K562 (cell line): ENCODE data around the gene PPFIBP2. TPM values are rescaled to one million over a fixed set of nuclear protein-coding genes. Genes with fewer than 3 reads are reported as not detected.

Experiments used
- ATAC-seq: fragments of 200-7000 bp; cut with Tn5 transposase; 3 replicates; pipeline ENCODE4 v1.9.1; 2020; ENCODE audit warnings: moderate library complexity
- BruUV-seq: library from RNA; stranded (reverse); fragments of 400-500 nt; replicated peaks from 2 replicates; lab custom pipeline; 2021; lab: Mats Ljungman, UMichigan
- CTCF ChIA-PET: fragments of 300-600 bp; formaldehyde crosslinking; extraction: SDS; loops from one replicate; lab custom pipeline; 2021; ENCODE audit warnings: low intra/inter-chr PET ratio; lab: Yijun Ruan, JAX
- POLR2A ChIA-PET: fragments of 300-600, 350-650 bp; sonication (Branson Sonifier 250); formaldehyde crosslinking; extraction: SDS; loops from one replicate; lab custom pipeline; 2021; ENCODE audit warnings: antibody characterized with exemption, inconsistent platforms; lab: Yijun Ruan, JAX
- DNase-seq, 4 experiments: peaks; one replicate each; pipeline versions ENCODE4 v3.0.0 to v3.0.0-alpha.2; 2011 to 2018; ENCODE audit warnings: low spot score in 3 of 4, mixed read lengths in 3 of 4; ENCODE audit errors: extremely low read depth in 1 of 4
- FAIRE-seq: peaks from 2 replicates; lab custom pipeline; 2011; peaks lifted over from hg19 to GRCh38; lab: Jason Lieb, UNC
- H2AFZ ChIP-seq: 2 replicates; pipeline ENCODE4 v1.6.0; 2011; ENCODE audit warnings: low read depth, low read length, control low read depth, inconsistent platforms
- H3K27ac ChIP-seq: fragments of 200-600 bp; 3 replicates; pipeline ENCODE4 v1.8.0; 2011; ENCODE audit warnings: low read depth, mild to moderate bottlenecking, control low read depth, inconsistent platforms, low read length, moderate library complexity, mixed read lengths; ENCODE audit errors: extremely low read depth
- H3K27me3 ChIP-seq, 2 experiments: fragments of 300-600 bp in 1 of 2; 2 replicates in 1 of 2; 3 replicates in 1 of 2; pipeline versions ENCODE4 v1.6.0 to v1.8.0; 2011; ENCODE audit warnings: inconsistent platforms in 2 of 2, low read length in 2 of 2, mild to moderate bottlenecking in 1 of 2, mixed read lengths in 1 of 2, moderate library complexity in 1 of 2; ENCODE audit not compliant: control insufficient read depth in 2 of 2, insufficient read depth in 2 of 2
- H3K36me3 ChIP-seq: fragments of 300-600 bp; 3 replicates; pipeline ENCODE4 v1.8.0; 2011; ENCODE audit warnings: mild to moderate bottlenecking, low read length, inconsistent platforms; ENCODE audit not compliant: control insufficient read depth, insufficient read depth
- H3K4me1 ChIP-seq, 2 experiments: fragments of 200-600 bp in 1 of 2; replicated peaks in 1 of 2; 2 replicates in 1 of 2; 3 replicates in 1 of 2; pipeline versions ENCODE4 v1.5.1 to v1.8.0; 2011; ENCODE audit warnings: inconsistent platforms in 2 of 2, low read length in 2 of 2, mild to moderate bottlenecking in 1 of 2, mixed read lengths in 1 of 2, moderate library complexity in 1 of 2; ENCODE audit not compliant: control insufficient read depth in 2 of 2, insufficient read depth in 2 of 2
- H3K4me2 ChIP-seq: 2 replicates; pipeline ENCODE4 v1.6.1; 2011; ENCODE audit warnings: low read length, control low read depth, inconsistent platforms, mixed read lengths; ENCODE audit not compliant: insufficient read depth
- H3K4me3 ChIP-seq: fragments of 200-600 bp; sonication (generic), shearing (Covaris generic); 2 replicates; pipeline ENCODE4 v1.5.1; 2016; ENCODE audit warnings: control low read depth, inconsistent platforms
- H3K79me2 ChIP-seq: fragments of 200-600 bp; 3 replicates; pipeline ENCODE4 v1.8.0; 2011; ENCODE audit warnings: low read length, inconsistent platforms; ENCODE audit not compliant: control insufficient read depth, insufficient read depth
- H3K9ac ChIP-seq, 2 experiments: 2 replicates each; pipeline versions ENCODE4 v1.6.0 to v1.6.1; 2011; ENCODE audit warnings: low read depth in 2 of 2, low read length in 2 of 2, control low read depth in 1 of 2, inconsistent platforms in 1 of 2, mild to moderate bottlenecking in 1 of 2, mixed read lengths in 1 of 2; ENCODE audit not compliant: insufficient read depth in 1 of 2
- H3K9me1 ChIP-seq: one replicate; pipeline ENCODE4 v1.6.0; 2011; ENCODE audit warnings: inconsistent platforms, mild to moderate bottlenecking, low read length, moderate library complexity; ENCODE audit not compliant: control insufficient read depth, insufficient read depth
- H3K9me3 ChIP-seq: replicated peaks from 2 replicates; pipeline ENCODE4 v1.5.1; 2011; ENCODE audit warnings: low read depth, low read length, inconsistent platforms; ENCODE audit not compliant: control insufficient read depth, insufficient read depth
- H4K20me1 ChIP-seq: replicated peaks from 2 replicates; pipeline ENCODE4 v1.6.1; 2011; ENCODE audit warnings: low read length, inconsistent platforms, mixed read lengths; ENCODE audit not compliant: control insufficient read depth, insufficient read depth
- AFF4 ChIP-seq: sonication (generic); formaldehyde crosslinking; IDR thresholded peaks from 2 replicates; pipeline ENCODE4 v1.8.0; 2023; ENCODE audit warnings: mild to moderate bottlenecking, missing genetic modification reagents
- CEBPB ChIP-seq: fragments of 450-650 bp; IDR thresholded peaks from 2 replicates; pipeline ENCODE4 v1.6.1; 2016; ENCODE audit warnings: missing genetic modification characterization, missing compliant biosample characterization
- CEBPG ChIP-seq, 3 experiments: fragments of 200-800 bp in 1 of 3; sonication (Bioruptor generic) in 1 of 3; sonication (generic) in 1 of 3; formaldehyde crosslinking in 1 of 3; IDR thresholded peaks in 2 of 3; conservative IDR thresholded peaks in 1 of 3; 2 replicates each; pipeline versions ENCODE4 v1.6.1 to v1.8.0; 2016 to 2022; ENCODE audit warnings: missing compliant biosample characterization in 2 of 3, missing genetic modification characterization in 2 of 3, mild to moderate bottlenecking in 1 of 3, missing genetic modification reagents in 1 of 3
- GABPA ChIP-seq: fragments of 200-800 bp; sonication (Bioruptor generic); conservative IDR thresholded peaks from 2 replicates; pipeline ENCODE4 v1.6.1; 2016; ENCODE audit warnings: low read depth, missing genetic modification characterization, missing compliant biosample characterization
- KAT7 ChIP-seq: sonication (generic); formaldehyde crosslinking; IDR thresholded peaks from 2 replicates; pipeline ENCODE4 v1.8.0; 2022; ENCODE audit warnings: missing genetic modification reagents, mild to moderate bottlenecking, borderline replicate concordance
- RBM14 ChIP-seq: fragments of 200-400 bp; formaldehyde crosslinking; IDR thresholded peaks from 2 replicates; pipeline ENCODE4 v1.6.1; 2018; ENCODE audit warnings: low read depth, mild to moderate bottlenecking, low read length, moderate library complexity, borderline replicate concordance; ENCODE audit not compliant: insufficient read depth
- STAT6 ChIP-seq: sonication (generic); formaldehyde crosslinking; IDR thresholded peaks from 2 replicates; pipeline ENCODE4 v1.8.1; 2023; ENCODE audit warnings: mild to moderate bottlenecking, missing genetic modification reagents
- THAP7 ChIP-seq: fragments of 250-450 bp; sonication (Bioruptor Pico); IDR thresholded peaks from 2 replicates; pipeline ENCODE4 v1.5.0; 2021
- ZNF696 ChIP-seq: fragments of 250-450 bp; sonication (Bioruptor Pico); conservative IDR thresholded peaks from 2 replicates; pipeline ENCODE4 v1.4.0; 2020; ENCODE audit warnings: mild to moderate bottlenecking, moderate library complexity
- WGBS: fragments of 100-300 bp; shearing (Covaris generic); methylation state at CpG from one replicate; pipeline ENCODE4 v1.1.6; 2016; ENCODE audit warnings: low coverage, mixed read lengths; ENCODE audit not compliant: insufficient coverage; ENCODE audit errors: missing lambda C conversion rate; 5-methylcytosine and 5-hydroxymethylcytosine counted together
- in situ Hi-C: fragments of 300-500 bp; cut with MboI; formaldehyde crosslinking; loops from 4 replicates; pipeline ENCODE4 v1.15.0; 2018; ENCODE audit warnings: inconsistent platforms, mixed read lengths
- intact Hi-C: fragments of 100-400 bp; cut with micrococcal nuclease; formaldehyde crosslinking; loops from 2 replicates; pipeline ENCODE4 v1.14.2; 2022
- polyA plus RNA-seq, 8 experiments: library from polyadenylated mRNA; depleted of rRNA in 4 of 8; stranded (reverse) in 5 of 8; unstranded in 3 of 8; fragments of >200 nt; fragmentation: Nextera tagmentation in 2 of 8; fragmentation: Illumina TruSeq in 1 of 8; extraction: Ambion mirVana in 2 of 8; extraction: Trizol in 1 of 8; gene quantifications; 2 replicates each; pipeline versions ENCODE4 v1.2.1 to v1.2.3, GENCODE V29; 2011 to 2014; ENCODE audit warnings: inconsistent platforms in 1 of 8, missing spikeins in 1 of 8
- total RNA-seq, 7 experiments: library from RNA; depleted of rRNA in 6 of 7; stranded (reverse); fragments of >200 nt in 6 of 7; fragmentation: Illumina TruSeq in 2 of 7; extraction: Trizol in 2 of 7; gene quantifications; 2 replicates each; pipeline versions ENCODE4 v1.2.1 to v1.2.3, GENCODE V29; 2011 to 2021; ENCODE audit warnings: low replicate concordance in 1 of 7

Gene PPFIBP2
- total and polyA plus RNA-seq, 9 of the 15 experiments (the other 6 are each of a cell fraction or from before 2014, with no cell fraction given): 0.18 to 3.4 (median 1.2) TPM

GRCh38 chr11:7518811-7519562, 5.2 kb downstream of the PPFIBP2 start (continued):
- no peak for TF ChIP-seq ZNF696

GRCh38 chr11:7520011-7520942, 6.5 kb downstream of the PPFIBP2 start:
- no peaks in the 10 kb centered on the region for H3K9me3 ChIP-seq
- CTCF ChIA-PET: no interaction called here
- ATAC-seq: no peak
- POLR2A ChIA-PET: no interaction called here
- no peak overlapping the region for H3K9ac ChIP-seq
- BruUV-seq: no TSS peak
- no peak overlapping the region for H3K4me2 ChIP-seq
- no peak overlapping the region for H2AFZ ChIP-seq
- WGBS: 21% methylated on average over 17 of the region's 18 CpGs
- no peak for DNase-seq
- H3K79me2 ChIP-seq: no peaks in the 10 kb centered on the region
- FAIRE-seq: no peak
- H3K36me3 ChIP-seq: no peaks in the 10 kb centered on the region
- H3K4me3 ChIP-seq: no peak overlapping the region
- peaks cover 7 to 49% of the 10 kb centered on the region in 2 experiments; a peak in 4 of 5 replicates for H3K27me3 ChIP-seq
- H4K20me1 ChIP-seq: no peaks in the 10 kb centered on the region; the same call in 1 of the 2 replicates
- no peak overlapping the region for H3K27ac ChIP-seq
- TF ChIP-seq THAP7 (CRISPR knock-in tag) (no peak), KAT7 (CRISPR knock-in tag) (no peak), RBM14 (no peak), AFF4 (no peak), CEBPG (CRISPR knock-in tag; IDR thresholded peaks at IDR 0.05) (peak; percentile 40; the same call in 1 of the 2 replicates), CEBPG (tag; conservative IDR thresholded peaks at IDR 0.05 in 1 of 2, IDR thresholded peaks at IDR 0.05 in 1 of 2) (peak; percentile 49 to 66; a peak in 3 of 4 replicates), GABPA (tag) (peak; percentile 56; the same call in 1 of the 2 replicates), STAT6 (CRISPR knock-in tag) (no peak), CEBPB (tag) (peak; percentile 81)
- H3K9me1 ChIP-seq: no peaks in the 10 kb centered on the region
- no peaks in the 10 kb centered on the region; a peak in 1 of 5 replicates for H3K4me1 ChIP-seq
- in situ Hi-C loops (no loop called here), intact Hi-C loops (no loop called here)
